Activated T-cell treated with anti-CD3 and anti-CD28 coated beads, Interleukin-2, amount 50 U/mL, for 48 hours (primary cell): Measurements from ENCODE around the gene FOXB1.

ENCODE experiments used
- DNase-seq, 2 experiments: peaks; one replicate each; pipeline ENCODE4 v3.0.0-alpha.2; 2020

Gene FOXB1

DNA sequence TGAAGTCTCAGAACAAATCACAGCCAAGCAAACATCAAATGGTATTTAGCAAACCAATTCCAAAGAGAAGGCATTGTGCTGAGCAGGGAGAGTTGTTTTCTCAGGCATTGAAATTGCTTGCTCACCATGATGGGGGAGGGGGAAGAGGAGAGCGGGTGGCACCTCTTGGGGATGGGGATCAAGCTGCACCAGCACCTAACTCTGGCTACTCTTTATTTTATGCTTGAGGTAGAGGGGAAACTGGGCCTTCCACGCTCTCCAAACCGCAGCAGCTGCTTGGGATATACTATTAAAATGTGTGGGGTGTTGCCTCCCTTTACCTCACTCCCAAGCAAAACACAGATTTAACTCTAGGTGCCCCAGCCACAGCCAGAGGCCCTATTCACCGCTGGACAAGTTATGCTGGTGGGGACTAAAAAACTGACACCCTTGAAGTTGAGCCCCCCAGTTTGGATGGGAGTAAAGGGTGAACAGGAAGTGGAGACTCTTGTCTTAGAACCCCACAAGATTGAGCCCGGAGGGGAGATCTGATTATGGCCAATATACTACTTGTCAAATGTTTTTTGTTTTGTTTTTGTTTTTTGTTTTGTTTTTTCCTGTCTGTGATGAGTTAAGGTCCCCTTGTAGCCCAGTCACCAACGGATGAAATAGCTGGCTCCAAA is 5.0 kb upstream of the FOXB1 start:
- no peak for DNase-seq

DNA sequence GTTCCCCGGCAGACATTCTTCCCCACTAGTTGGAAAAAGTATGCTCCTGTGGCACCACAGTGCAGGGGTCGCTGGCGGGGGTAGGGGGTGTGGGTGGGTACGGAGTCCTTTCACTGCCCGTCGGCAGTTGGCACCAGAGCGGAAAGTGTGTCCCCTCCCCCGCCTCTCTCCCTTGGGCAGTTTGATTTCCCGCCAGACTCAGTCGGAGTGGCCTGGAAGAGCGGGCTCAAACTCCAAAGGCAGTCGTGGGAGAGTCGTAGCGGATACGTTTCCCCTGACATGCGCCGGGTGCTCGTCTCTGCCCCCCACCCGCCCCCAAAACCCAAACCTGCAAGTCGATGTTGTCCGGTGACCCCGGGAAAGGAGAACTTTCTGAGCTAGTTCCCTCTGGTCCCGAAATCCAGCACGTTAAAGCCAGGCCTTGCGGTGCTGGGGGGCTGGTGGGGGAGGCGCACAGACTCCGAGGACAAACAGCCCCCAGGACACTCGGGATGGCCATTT is 4.4 kb upstream of the FOXB1 start:
- DNase-seq, result peak in 1 of 2 experiments; percentile 23

DNA sequence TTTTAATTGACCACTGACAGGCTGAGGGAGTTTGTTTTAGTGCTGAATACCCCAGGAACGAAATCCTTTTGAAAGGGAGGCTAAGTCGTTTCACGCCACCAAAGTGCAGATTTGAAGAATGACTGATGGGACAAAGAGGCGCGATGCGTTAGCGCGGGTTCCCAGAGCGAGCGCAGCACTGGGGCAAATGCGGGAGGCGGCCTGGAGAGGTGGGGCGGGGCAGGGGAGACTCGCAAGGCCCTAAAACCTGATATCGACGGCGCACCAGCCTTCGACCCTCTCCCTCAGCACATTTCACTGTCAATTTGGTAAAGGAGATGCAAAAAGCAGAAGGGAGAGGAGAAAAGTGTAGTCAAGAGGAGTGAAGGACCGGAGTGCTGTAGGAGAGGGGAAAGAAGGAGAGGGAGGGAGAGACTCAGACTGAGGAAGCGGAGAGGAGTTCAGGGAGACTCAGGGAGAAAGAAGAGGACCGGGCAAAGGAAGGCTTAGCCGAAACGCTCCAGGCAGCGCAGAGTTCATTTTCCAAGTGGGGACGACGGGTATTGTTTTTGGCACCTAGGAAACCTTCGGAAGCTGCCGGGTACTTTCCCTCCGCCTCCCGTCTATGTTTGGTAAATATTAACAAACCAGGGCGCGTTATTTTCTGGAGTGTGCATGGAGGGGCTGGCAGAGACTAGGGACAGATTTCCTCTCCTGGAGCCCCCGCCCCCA is 3.8 kb upstream of the FOXB1 start:
- DNase-seq, result peak in 1 of 2 experiments; percentile 48

DNA sequence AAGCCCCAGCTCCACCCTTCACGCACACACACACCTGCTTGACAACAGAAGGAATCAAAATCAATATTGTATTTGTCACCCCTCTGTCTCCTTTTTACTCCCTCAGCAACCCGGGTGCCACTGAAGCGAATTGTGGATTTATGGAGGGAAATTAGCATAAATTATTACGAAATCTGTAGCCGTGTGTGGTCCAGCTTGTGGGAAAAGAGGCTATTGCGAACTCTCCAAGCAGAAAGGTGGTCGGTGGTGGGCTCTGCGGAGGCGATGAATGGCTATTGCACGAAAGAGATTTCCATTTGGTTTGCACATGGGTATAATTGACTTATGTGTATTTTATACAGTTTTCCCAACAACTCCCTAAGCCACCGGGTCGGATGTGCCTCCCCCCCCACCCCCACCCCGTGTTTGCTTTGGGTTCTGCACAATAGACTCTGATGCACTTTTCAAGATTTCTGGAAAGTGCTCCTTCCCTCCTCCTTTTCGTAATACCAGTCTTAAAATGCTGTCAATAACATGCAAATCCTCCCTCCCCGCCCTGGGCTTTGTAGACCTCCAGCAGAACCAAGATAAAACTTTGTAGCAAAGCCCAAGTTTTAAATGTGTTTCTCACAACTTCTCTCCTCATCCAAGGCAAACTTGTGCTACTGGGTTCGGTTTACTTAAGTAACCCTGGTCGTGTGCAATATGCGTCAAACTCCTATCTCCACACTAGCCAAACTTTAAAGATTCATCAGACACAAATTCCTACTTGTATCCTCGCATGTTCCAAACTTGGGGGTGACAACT is 3.1 kb upstream of the FOXB1 start:
- DNase-seq, result no peak

DNA sequence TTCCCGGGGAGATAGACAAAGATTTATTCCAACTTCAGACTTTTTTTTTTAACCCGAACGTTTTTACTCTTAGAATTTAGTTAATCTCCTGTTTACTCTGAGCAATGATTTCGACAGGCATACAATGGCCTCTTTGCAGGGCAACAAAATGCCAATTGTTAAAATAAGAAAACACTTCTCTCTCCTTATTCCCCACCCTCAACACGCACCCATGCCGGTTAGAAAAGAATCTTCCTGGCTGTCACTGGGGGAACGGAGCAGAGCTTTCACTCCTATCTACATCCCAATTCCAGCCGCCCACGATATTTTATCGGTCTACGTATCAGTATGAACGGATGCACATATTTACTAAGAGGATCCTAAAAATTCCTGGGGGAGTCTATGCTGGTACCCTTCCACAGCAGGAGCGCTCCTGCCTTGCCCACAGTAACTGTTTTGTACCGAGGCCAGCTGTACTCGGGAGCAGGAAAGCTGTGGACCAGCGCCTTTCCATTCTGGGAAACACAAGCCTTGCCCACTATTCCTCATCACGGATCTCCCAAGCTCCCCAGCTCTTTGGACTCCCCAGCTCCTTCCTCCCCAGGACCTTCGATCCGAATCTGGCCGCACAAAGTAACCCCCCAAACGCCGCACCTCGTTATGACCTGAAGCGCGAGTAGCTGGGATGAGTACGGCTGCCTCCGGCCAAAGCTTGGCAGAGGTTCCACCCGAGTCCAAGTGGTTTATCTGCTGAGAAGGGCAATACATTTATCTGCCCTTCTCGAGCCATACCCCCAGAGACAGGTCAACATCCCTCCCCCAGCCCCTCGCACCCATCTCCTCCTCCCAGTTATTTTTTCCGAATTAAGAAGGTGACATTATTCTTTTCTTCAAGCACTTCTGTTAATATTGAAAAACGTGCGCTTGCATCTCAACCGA is 2.2 kb upstream of the FOXB1 start:
- peak in 1 of 2 experiments; percentile 35 for DNase-seq

DNA sequence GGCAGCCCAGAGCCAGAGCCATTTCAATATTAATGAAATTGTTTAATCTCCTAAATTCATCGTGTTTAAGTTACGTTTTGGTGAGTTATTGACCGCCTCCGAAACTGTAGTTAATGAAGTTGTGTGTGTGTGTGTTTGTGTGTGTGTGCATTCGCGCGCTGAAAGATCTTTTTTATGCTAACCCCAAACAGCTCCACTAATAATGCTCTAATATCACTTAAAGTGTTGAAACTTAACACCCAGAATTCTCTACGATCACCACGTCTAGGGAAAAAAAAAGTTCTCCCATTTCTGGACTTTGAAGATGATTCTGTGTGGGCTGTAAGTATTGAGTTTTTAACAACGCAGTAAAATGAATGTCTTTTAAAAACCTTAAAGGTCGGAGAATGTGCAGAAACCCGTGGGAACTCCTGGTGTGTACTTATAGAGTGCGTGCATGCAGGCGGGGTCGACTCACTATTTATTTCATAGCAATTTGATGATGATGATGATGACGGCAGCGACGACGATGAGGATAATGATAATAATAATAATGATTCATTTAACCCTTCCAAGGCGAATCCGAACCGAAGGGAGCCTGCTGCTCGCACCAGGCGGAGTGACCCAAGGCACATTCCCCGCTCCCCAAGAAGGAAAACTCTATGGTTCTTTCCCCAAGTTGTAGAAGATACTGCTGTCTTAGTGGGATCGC is 1.4 kb upstream of the FOXB1 start:
- DNase-seq, result no peak

DNA sequence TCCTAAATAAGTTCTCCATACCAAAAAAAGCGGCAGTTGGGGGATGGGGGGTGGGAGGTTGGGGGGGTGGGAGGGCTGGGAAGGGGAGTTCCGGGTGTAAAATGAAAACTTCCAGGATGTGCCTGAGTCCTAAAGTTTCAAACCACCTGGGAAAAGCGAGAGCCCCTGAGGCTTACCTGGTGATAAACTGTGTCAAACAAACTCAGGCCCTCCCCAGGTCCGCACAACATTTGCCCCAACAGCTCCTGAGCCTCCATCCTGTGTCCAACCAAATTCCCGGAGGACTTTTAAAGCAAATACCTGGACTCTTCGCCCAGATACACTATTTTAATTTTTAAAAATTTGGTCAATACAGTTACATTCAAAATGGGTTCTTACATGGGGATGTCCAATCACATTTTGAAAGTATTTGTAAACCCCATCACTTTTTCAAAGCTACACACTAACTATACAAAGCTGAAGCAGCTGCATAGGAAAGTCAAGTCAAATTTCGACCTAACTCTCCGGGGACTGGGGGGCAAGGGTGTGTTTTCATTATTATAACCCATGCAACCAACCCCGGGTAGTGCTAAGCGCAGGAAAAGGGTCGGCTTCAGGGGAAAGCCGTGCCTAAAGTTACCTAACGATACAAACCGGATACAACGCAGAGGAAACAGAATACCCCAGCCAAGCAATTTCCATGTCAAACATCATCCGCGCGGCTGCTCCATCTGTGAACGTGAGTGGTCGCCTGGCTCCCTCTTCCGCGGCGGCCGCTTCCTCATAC is 685 bp upstream of the FOXB1 start:
- DNase-seq, result peak; percentile 36 to 45

DNA sequence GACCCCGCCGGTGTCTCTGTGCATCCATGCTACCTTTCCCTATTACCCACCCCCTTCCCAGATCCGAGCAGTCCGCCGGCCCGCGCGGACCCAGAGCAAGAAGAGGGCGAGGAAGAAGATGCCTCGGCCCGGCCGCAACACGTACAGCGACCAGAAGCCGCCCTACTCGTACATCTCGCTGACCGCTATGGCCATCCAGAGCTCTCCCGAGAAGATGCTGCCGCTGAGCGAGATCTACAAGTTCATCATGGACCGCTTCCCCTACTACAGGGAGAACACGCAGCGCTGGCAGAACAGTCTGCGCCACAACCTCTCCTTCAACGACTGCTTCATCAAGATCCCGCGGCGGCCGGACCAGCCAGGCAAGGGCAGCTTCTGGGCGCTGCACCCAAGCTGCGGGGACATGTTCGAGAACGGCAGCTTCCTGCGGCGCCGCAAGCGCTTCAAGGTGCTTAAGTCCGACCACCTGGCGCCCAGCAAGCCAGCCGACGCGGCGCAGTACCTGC is 788 bp downstream of the FOXB1 start:
- peak; percentile 48 to 63 for DNase-seq

DNA sequence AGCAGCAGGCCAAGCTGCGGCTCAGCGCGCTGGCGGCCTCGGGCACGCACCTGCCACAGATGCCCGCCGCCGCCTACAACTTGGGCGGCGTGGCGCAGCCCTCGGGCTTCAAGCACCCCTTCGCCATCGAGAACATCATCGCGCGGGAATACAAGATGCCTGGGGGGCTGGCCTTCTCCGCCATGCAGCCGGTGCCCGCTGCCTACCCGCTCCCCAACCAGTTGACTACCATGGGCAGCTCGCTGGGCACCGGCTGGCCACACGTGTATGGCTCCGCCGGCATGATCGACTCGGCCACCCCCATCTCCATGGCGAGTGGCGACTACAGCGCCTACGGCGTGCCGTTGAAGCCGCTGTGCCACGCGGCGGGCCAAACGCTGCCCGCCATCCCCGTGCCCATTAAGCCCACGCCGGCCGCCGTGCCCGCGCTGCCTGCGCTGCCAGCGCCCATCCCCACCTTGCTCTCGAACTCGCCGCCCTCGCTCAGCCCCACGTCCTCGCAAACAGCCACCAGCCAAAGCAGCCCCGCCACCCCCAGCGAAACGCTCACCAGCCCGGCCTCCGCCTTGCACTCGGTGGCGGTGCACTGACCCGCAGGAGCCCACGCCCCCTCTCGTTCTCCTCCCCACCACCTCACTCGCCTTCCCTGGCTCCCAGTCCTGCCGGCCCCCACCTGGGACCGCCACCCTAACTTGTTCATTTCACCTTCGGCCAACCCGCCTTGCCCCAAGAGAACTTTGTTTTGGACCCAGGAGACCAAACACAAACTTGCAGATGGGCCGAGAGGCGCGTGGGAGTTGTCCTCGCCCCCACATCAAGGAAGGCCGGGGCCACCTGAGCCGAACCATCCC is 1.5 kb downstream of the FOXB1 start:
- peak; percentile 38 to 48 for DNase-seq

DNA sequence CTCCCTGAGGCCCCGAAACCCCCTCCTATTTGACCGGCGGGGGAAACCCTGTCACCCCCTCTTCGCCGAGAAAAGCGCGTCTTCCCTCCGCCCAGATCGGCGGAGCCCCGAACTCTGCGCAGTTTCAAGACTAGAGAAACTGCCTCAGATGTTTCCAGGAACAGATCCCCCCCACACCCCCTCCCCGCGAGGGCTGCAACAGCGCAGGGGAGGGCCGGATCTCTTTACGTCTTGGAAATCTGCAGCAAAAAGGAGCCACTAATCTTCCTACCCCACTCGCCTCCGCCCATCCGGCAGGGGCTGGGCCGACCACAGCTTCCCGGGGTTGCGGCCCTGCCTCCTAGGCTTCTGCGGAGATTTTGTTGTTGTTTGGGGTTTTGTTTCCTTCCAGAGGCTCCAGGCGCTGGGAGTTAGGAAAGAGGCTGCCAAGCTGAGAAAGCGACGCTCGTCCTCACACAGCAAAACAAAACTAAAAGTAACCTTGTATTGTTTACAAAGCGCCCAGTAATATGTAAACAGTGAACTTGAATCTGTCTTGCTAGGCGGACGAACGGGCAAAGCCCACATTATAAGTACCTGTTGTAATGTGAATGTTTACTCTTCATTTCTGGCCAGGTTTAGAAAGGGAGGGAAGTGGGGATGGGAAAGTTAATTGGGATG is 2.2 kb downstream of the FOXB1 start:
- peak; percentile 74 for DNase-seq

DNA sequence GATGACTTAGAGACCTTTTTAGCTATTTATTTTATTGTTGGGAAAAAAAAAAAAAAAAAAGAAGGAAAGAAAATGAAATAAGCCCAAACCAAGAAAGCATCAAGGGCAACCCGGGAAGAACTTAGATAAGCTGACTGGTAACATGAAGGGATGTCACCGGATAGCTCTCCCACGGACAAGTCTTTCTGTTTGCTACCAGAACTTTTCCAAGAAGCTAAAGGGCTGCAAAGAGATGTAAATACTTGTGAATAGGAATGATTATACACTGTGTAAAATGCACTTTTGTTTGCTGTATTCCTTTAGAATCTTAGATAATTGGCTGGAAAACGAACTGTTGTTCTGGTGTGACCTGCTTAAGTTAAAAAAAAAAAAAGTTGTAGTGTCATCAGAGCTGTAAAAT is 2.8 kb downstream of the FOXB1 start:
- DNase-seq, result no peak

DNA sequence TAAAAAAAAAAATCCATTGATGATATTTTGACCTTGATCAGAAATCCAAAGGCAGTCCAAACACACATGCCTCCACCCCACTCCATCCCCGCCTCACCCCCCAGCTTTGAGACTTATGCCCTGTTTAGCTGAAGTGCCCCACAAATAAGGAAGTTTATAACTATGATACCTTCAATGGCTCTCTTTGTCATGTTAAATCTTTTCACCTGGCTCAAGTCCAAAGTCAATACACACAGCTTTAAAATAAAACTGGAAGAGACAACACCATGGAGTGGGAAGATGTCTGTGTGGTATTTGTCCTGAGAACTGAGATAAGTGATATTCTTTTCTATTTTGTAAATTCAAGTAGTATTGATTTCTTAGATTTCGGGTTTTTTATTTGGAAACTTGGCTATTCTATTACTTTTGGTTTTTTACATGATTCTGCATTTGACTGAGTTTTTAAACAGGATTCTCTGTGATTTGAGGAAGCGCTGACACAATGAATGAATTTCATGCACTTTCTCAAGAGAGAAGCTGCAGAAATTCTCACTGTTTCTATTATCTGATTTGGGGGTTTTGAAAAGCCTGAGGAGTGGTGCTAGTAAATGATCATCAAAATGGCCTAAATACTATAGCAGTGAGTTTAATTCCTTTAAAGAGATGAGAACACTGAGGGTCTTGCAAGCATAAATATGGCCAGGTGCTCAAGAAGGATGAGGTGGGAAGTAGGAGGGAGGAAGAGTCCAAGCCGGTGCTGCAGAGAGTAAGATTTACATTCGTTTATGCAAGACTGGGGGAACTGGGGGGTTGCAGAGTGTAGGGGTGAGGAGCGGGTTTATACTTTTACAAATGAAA is 5.2 kb downstream of the FOXB1 start:
- DNase-seq, result no peak

DNA sequence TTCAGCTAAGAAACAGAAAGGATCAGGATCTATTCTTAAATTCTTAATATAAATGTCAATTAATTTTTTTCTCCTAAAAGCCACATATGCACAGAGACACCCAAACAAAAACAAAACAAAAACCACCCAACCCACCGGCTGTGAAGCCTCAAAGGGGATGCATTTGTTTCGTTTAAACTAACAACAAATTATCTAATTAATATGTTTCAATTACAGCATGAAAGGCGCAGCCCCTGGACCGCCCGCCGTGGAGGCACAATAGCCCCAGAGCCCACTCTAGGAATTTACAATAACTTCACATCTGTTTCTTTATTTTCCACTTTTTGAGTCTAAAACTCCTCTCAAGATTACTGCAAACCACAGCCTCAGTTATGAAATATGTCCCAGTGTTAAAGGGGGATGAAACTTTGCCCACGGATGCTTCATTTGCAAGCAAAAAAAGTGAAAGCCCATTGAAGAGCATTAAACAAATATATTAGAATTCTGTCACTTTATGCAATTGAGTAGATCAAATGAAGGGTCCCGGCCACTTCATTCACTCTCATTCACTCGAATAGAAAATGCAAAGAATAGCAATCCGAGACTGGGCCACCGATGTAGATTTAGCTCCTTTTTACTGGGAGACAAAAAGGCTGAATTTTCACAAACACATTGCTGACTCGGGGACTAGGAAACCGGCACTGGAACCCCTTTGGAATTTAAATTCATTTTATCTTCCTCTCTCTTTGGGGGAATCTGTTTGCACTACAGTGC is 6.0 kb downstream of the FOXB1 start:
- no peak for DNase-seq

DNA sequence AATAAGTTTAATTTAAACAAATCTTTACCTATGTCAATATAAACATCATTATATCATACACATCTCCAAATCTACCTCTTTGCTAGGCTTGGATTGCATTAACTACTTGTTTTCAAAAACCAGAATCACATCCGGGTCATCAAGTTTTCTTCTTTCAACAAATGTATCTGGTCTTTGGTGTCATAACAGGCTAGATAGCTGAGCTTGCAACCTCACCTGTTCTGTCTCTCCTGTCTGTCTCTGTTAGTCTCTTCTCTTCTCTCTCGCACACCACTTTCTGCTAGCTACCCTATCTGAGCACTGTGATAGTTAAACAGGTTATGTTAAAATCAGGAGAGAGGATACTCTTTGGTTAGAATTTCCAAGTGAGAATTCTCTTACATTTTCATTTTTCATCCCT is 6.7 kb downstream of the FOXB1 start:
- DNase-seq, result no peak

DNA sequence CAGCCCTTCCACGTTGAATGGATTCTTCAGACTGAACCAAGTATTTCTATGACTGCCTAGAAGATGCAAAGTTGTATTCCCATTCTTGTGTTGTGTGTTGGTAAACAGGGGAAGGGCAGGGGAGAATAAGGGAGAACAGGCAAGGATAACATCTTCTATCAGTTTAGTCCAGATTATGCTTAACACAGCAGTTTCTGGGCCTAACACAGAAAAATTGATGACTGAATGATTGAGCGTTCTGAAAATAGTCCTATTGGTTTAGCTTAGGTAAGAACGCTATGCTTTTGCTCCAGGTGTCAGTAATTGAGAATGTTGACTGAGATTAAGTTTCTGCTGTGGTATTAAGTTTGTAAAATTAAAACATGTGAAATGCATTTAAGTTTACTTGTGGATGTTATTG is 8.6 kb downstream of the FOXB1 start:
- no peak for DNase-seq

DNA sequence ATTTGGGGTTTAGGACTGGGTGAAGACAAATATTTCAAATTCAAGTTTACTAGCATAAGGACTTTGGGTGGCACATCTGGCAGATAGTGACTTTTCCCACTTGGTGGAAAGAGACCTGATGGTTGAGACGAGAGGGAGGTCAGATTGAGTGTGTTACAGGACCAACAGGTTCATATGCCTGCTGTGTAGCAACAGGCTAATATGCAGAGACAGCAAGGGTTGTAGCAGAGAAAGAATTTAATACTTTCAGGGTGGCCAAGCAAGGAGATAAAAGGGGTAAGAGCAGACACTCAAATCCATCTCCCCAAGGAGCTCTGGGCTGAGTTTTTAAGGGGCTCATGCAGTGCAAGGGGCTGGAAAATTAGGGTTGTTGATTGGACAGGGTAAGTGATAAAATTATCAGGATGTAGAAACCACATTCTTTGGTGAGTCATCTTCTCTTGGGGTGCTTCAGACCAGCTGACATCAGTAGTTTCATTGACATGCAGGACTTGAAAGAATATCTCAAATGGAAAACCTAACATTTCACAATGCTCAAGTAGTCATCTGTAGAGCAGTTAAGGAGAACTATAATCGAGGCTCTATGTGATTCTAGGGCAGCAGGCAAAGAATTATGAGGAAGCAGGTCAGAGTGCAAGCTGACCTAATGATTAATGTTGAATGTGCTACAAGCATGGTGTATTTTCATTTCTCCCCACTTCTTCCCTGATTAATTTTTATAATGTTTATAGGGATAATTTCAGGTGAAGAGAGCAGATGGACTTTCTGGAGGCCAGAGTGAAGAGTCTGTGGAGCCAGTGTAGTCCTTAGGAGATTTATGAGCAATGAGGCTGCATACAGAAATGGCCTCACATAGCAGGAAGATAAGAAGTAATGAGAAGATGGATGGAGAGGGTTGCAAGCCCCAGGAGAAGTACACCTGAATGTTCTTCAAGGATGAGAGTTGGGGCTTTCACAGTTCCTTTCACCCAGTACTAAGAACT is 13.7 kb downstream of the FOXB1 start:
- peak; percentile 37 to 46 for DNase-seq
